ENCODE measurements around the gene NOX1. TPM values are rescaled to one million over a fixed set of nuclear protein-coding genes. Genes with fewer than 3 reads are reported as not detected.
A peak's percentile ranks its signal among the peaks of the same experiment; 100 is the strongest.

The NOX1 gene
- total RNA-seq, 1 donor from 2014 or later, result not detected

GRCh38 chrX:100904433-100904832 lies 30.3 kb upstream of the NOX1 start:
- Mint-ChIP-seq H3K36me3 (ENCODE audit: insufficient read depth) (no peaks in the 10 kb centered on the region), H3K4me1 (ENCODE audit: low read depth) (no peaks in the 10 kb centered on the region), H3K27ac (no peak overlapping the region), H3K4me3 (ENCODE audit: low read depth) (no peak overlapping the region), H3K9me3 (ENCODE audit: low read depth) (peaks cover 24% of the 10 kb centered on the region), H3K27me3 (no peaks in the 10 kb centered on the region)
- DNase-seq (ENCODE audit: low spot score, unreplicated experiment), result no peak
- TF ChIP-seq, protein P1, sequence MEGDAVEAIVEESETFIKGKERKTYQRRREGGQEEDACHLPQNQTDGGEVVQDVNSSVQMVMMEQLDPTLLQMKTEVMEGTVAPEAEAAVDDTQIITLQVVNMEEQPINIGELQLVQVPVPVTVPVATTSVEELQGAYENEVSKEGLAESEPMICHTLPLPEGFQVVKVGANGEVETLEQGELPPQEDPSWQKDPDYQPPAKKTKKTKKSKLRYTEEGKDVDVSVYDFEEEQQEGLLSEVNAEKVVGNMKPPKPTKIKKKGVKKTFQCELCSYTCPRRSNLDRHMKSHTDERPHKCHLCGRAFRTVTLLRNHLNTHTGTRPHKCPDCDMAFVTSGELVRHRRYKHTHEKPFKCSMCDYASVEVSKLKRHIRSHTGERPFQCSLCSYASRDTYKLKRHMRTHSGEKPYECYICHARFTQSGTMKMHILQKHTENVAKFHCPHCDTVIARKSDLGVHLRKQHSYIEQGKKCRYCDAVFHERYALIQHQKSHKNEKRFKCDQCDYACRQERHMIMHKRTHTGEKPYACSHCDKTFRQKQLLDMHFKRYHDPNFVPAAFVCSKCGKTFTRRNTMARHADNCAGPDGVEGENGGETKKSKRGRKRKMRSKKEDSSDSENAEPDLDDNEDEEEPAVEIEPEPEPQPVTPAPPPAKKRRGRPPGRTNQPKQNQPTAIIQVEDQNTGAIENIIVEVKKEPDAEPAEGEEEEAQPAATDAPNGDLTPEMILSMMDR (IDR thresholded peaks at IDR 0.05; ENCODE audit: unreplicated experiment), result no peak

- Mint-ChIP-seq H3K27me3 (no peaks in the 10 kb centered on the region), H3K4me3 (ENCODE audit: low read depth) (no peak overlapping the region), H3K9me3 (ENCODE audit: low read depth) (peaks cover 12% of the 10 kb centered on the region), H3K36me3 (ENCODE audit: insufficient read depth) (no peaks in the 10 kb centered on the region), H3K27ac (no peak overlapping the region), H3K4me1 (ENCODE audit: low read depth) (no peaks in the 10 kb centered on the region)
- TF ChIP-seq, protein P1 (IDR thresholded peaks at IDR 0.05; ENCODE audit: unreplicated experiment), result peak; percentile 53
- no peak for DNase-seq (ENCODE audit: low spot score, unreplicated experiment)
These were observed 21.4 kb upstream of the NOX1 start for GRCh38 chrX:100895365-100896075.

DNA sequence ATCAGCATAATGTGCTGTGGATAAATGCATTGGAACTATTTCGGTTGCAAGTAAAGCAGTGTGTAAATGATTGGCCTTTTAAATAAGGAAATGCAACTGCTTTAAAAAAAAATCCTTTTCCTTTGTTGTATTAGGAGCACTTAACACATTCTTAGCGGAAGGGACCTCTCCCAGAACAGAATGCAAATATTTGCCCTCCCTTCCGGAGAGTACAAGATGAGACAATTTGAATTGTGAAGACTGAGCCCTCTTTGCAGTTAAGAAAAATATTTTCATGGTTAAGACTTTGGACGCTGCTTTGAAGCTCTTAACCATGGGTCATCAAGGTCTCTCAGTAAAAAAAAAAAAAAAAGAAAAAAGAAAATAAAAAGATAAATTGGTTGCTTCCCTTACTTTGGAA lies 9.5 kb upstream of the NOX1 start:
- TF ChIP-seq, protein P1 (IDR thresholded peaks at IDR 0.05; ENCODE audit: unreplicated experiment), result no peak
- DNase-seq (ENCODE audit: low spot score, unreplicated experiment), result no peak
- Mint-ChIP-seq H3K36me3 (ENCODE audit: insufficient read depth) (no peaks in the 10 kb centered on the region), H3K4me1 (ENCODE audit: low read depth) (peaks cover 4% of the 10 kb centered on the region), H3K27ac (no peak overlapping the region), H3K4me3 (ENCODE audit: low read depth) (no peak overlapping the region), H3K27me3 (no peaks in the 10 kb centered on the region), H3K9me3 (ENCODE audit: low read depth) (peaks cover 24% of the 10 kb centered on the region)

DNA sequence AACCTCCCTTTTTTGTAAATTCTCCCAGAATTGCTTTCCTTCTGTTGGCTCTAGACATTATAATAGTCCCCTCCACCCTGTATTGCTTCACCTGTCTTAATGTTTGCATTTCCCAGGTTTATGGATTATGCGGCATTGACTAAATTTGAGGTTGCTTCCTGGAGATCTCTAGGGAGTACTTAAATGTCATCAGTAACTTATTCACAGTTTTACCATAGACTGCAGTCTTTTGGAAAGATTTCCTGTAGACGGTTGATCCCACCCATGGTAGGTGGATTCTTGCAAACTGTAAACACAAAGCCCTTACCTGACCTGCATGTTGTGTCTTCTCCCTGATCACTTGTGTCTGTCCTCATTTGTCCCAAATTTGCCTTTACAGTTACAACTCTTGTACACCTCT lies 6.2 kb upstream of the NOX1 start:
- peaks cover 14% of the 10 kb centered on the region for H3K9me3 Mint-ChIP-seq (ENCODE audit: low read depth)
- H3K4me3 Mint-ChIP-seq (ENCODE audit: low read depth), result no peak overlapping the region
- no peak for DNase-seq (ENCODE audit: low spot score, unreplicated experiment)
- peaks cover 4% of the 10 kb centered on the region for H3K4me1 Mint-ChIP-seq (ENCODE audit: low read depth)
- H3K36me3 Mint-ChIP-seq (ENCODE audit: insufficient read depth), result no peaks in the 10 kb centered on the region
- H3K27ac Mint-ChIP-seq, result no peak overlapping the region
- no peaks in the 10 kb centered on the region for H3K27me3 Mint-ChIP-seq
- TF ChIP-seq, protein P1 (IDR thresholded peaks at IDR 0.05; ENCODE audit: unreplicated experiment), result no peak

DNA sequence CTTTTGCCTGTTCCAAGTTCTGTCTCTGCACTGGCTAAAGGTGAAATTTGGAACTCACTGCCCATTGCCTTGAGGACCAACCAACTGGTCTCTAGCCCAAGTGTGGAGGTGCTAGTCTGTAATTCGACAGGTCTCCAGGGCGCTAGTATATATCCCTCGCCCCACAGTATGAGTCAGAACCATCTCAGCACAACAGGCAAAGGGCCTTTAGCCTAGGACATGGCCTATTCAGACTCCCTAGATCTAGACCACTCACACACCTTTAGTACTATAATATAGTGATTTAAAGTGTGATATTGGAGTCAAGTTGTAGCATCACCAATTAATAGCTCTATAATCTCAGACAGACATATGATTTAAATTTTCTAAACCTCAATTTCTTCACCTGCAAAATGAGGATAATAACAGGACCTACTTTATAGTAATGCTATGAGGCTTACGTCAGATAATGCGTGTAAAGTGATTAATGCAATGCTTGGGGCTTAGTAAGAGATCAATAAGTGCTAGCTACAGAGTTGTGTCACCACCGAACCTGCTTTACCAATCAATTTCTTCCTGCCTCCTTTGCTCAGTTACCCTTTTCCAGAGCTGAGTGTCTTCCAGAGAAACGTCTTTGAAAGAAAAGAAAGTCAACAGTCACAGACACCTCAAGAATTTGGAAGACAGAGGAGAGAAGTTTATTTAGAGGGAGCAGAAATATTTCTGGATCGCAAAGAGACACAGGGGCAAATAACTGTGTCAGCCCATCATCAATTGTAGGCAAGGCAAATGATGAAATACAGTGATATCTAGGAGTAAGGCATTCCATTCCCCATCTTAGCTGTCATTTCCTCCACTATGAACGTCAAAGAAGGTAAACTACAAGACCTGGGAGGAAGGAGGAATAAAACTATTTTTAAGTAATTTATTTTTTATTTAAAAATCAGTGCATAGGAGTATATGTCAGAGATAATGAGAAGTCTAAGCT lies 2.3 kb downstream of the NOX1 start:
- Mint-ChIP-seq H3K36me3 (ENCODE audit: insufficient read depth) (no peaks in the 10 kb centered on the region), H3K4me1 (ENCODE audit: low read depth) (peaks cover 11% of the 10 kb centered on the region), H3K27ac (no peak overlapping the region), H3K9me3 (ENCODE audit: low read depth) (peaks cover 7% of the 10 kb centered on the region), H3K4me3 (ENCODE audit: low read depth) (no peak overlapping the region), H3K27me3 (no peaks in the 10 kb centered on the region)
- TF ChIP-seq, protein P1 (IDR thresholded peaks at IDR 0.05; ENCODE audit: unreplicated experiment), result no peak
- no peak for DNase-seq (ENCODE audit: low spot score, unreplicated experiment)
